Measurements from ENCODE around the gene PAGE5.

DNA sequence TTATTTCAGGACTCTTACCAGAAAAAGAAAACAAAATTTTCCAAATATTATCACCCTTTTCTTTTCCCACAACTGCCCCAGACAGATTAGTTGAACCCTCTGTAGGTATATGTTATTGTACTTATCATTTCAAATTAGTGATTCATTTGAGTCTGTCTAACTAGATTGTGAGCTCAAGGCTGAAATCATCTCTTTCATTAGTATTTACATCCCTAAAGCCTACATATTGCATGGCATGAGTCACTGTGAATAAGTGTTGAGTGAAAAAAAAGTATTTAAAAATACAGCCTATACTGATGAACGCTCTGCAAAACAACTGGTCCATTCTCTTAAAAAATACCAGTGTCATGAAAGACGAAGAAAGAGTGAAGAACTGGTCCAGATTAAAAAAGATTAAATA lies 40.7 kb downstream of the PAGE5 start:
- TF ChIP-seq, protein P1, sequence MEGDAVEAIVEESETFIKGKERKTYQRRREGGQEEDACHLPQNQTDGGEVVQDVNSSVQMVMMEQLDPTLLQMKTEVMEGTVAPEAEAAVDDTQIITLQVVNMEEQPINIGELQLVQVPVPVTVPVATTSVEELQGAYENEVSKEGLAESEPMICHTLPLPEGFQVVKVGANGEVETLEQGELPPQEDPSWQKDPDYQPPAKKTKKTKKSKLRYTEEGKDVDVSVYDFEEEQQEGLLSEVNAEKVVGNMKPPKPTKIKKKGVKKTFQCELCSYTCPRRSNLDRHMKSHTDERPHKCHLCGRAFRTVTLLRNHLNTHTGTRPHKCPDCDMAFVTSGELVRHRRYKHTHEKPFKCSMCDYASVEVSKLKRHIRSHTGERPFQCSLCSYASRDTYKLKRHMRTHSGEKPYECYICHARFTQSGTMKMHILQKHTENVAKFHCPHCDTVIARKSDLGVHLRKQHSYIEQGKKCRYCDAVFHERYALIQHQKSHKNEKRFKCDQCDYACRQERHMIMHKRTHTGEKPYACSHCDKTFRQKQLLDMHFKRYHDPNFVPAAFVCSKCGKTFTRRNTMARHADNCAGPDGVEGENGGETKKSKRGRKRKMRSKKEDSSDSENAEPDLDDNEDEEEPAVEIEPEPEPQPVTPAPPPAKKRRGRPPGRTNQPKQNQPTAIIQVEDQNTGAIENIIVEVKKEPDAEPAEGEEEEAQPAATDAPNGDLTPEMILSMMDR (IDR thresholded peaks at IDR 0.05 in 4 of 5, conservative IDR thresholded peaks at IDR 0.05 in 1 of 5), result no peak
- no peak for TF ChIP-seq POLR2A (IDR thresholded peaks at IDR 0.05)
